GM12892 (cell line): ENCODE results near the gene CSH1.

ENCODE experiments used
- DNase-seq: peaks from one replicate; pipeline ENCODE4 v3.0.0; 2011; ENCODE audit not compliant: insufficient read length
- FAIRE-seq: peaks from 2 replicates; lab custom pipeline; 2011; peaks lifted over from hg19 to GRCh38; lab: Jason Lieb, UNC
- POLR2A ChIP-seq: IDR thresholded peaks from 2 replicates; pipeline ENCODE4 v1.6.1; 2011; ENCODE audit warnings: low read depth, low read length, control low read depth
- POLR2AphosphoS5 ChIP-seq: IDR thresholded peaks from 2 replicates; pipeline ENCODE4 v1.6.1; 2011; ENCODE audit warnings: low read depth, low read length, control low read depth
- TAF1 ChIP-seq: IDR thresholded peaks from 2 replicates; pipeline ENCODE4 v1.6.1; 2011; ENCODE audit warnings: low read depth, mild to moderate bottlenecking, control low read depth, low read length, borderline replicate concordance

Gene CSH1

GRCh38 chr17:63855185-63855584, 41.2 kb downstream of the CSH1 start:
- TF ChIP-seq POLR2AphosphoS5 (no peak), POLR2A (no peak), TAF1 (no peak)

GRCh38 chr17:63854709-63855108, 41.7 kb downstream of the CSH1 start:
- FAIRE-seq = no peak
- no peak for DNase-seq
- TF ChIP-seq POLR2A = no peak

More at GRCh38 chr17:63855185-63855584, 41.2 kb downstream of the CSH1 start:
- FAIRE-seq = no peak
- no peak for DNase-seq

GRCh38 chr17:63853260-63853659, 43.1 kb downstream of the CSH1 start:
- no peak for TF ChIP-seq POLR2A
- no peak for TF ChIP-seq TAF1
- no peak for TF ChIP-seq POLR2AphosphoS5
- no peak for FAIRE-seq
- DNase-seq = no peak

GRCh38 chr17:63850401-63850800, 46.0 kb downstream of the CSH1 start:
- FAIRE-seq (no peak), DNase-seq (no peak)
- TF ChIP-seq TAF1 (no peak), POLR2AphosphoS5 (no peak), POLR2A (no peak)

GRCh38 chr17:63848834-63849689, 47.3 kb downstream of the CSH1 start:
- FAIRE-seq (peak; percentile 74), DNase-seq (peak; percentile 98)
- TF ChIP-seq POLR2A = no peak

GRCh38 chr17:63847525-63848249, 48.7 kb downstream of the CSH1 start:
- no peak for TF ChIP-seq POLR2AphosphoS5
- no peak for TF ChIP-seq TAF1
- no peak for TF ChIP-seq POLR2A
- DNase-seq (no peak), FAIRE-seq (no peak)

GRCh38 chr17:63845509-63845908, 50.9 kb downstream of the CSH1 start:
- FAIRE-seq (no peak), DNase-seq (no peak)

More at GRCh38 chr17:63845509-63845908, 50.9 kb downstream of the CSH1 start:
- no peak for TF ChIP-seq POLR2A
- TF ChIP-seq POLR2AphosphoS5 = no peak
- TF ChIP-seq TAF1 = no peak
